Astrocyte of the cerebellum (primary cell): ENCODE data around the gene LRRC36.

Source experiments
- DNase-seq: peaks from one replicate; pipeline ENCODE4 v3.0.0-alpha.2; 2011; ENCODE audit warnings: low read depth
- H3K4me3 ChIP-seq: 2 replicates; pipeline ENCODE4 v1.5.1; 2011; ENCODE audit warnings: mild to moderate bottlenecking, low read depth, low read length, moderate library complexity
- CTCF ChIP-seq: IDR thresholded peaks from 2 replicates; pipeline ENCODE4 v1.5.1; 2012; ENCODE audit warnings: low read length, low read depth, moderate library complexity, mild to moderate bottlenecking; ENCODE audit errors: missing control alignments
- in situ Hi-C: cut with HindIII; loops from 2 replicates; pipeline ENCODE4 v1.10.0; 2017; ENCODE audit warnings: low sequenced_read_pairs

LRRC36 gene

GRCh38 chr16:67378642-67379041 lies 52.0 kb downstream of the LRRC36 start:
- no peak for DNase-seq
- in situ Hi-C loops = no loop called here
- no peak overlapping the region for H3K4me3 ChIP-seq
- no peak for TF ChIP-seq CTCF

GRCh38 chr16:67383284-67383683 lies 56.7 kb downstream of the LRRC36 start:
- DNase-seq = no peak
- no peak for TF ChIP-seq CTCF
- in situ Hi-C loops = loop anchor here (5.0 kb wide), 1 partner anchor 59 kb away; no protein-coding TSS in a partner anchor
- no peak overlapping the region for H3K4me3 ChIP-seq

- H3K4me3 ChIP-seq = no peak overlapping the region
- in situ Hi-C loops = loop anchor here (5.0 kb wide), 1 partner anchor 57 kb away; no protein-coding TSS in a partner anchor
- TF ChIP-seq CTCF = no peak
- DNase-seq = no peak
These were observed 58.3 kb downstream of the LRRC36 start for GRCh38 chr16:67384778-67385510.

GRCh38 chr16:67386861-67387455 lies 60.3 kb downstream of the LRRC36 start:
- TF ChIP-seq CTCF = no peak
- in situ Hi-C loops = no loop called here
- DNase-seq = no peak
- no peak overlapping the region for H3K4me3 ChIP-seq

- H3K4me3 ChIP-seq = no peak overlapping the region
- in situ Hi-C loops = no loop called here
- TF ChIP-seq CTCF = no peak
- no peak for DNase-seq
These were observed 61.0 kb downstream of the LRRC36 start for GRCh38 chr16:67387479-67388079.

- no peak for TF ChIP-seq CTCF
- no peak overlapping the region for H3K4me3 ChIP-seq
- no peak for DNase-seq
- in situ Hi-C loops = no loop called here
These were observed 61.6 kb downstream of the LRRC36 start for GRCh38 chr16:67388191-67388590.
